Measurements from ENCODE around the gene TFEC.

Gene TFEC

DNA sequence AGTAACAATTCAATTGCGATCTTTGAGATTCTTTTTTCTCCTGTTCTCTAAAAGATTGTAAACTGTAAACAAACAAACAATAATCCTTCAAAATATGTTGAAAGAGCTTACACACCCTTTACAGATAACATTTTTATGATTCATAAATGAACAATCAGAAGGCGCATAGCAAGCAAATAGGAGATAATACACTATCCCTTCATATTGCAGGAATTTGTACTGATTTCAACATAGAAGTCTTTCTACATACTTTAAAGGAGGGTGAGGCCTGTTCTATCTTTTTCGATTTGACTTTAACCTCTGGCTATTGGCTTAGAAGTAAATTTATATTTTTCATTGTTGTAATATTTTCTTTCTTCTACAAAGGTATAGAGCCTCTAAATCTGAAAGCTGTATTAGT, 57.2 kb downstream of the TFEC start:
- H3K4me3 ChIP-seq (ENCODE audit: low read depth, low read length), result no peak overlapping the region
- TF ChIP-seq, protein P1, sequence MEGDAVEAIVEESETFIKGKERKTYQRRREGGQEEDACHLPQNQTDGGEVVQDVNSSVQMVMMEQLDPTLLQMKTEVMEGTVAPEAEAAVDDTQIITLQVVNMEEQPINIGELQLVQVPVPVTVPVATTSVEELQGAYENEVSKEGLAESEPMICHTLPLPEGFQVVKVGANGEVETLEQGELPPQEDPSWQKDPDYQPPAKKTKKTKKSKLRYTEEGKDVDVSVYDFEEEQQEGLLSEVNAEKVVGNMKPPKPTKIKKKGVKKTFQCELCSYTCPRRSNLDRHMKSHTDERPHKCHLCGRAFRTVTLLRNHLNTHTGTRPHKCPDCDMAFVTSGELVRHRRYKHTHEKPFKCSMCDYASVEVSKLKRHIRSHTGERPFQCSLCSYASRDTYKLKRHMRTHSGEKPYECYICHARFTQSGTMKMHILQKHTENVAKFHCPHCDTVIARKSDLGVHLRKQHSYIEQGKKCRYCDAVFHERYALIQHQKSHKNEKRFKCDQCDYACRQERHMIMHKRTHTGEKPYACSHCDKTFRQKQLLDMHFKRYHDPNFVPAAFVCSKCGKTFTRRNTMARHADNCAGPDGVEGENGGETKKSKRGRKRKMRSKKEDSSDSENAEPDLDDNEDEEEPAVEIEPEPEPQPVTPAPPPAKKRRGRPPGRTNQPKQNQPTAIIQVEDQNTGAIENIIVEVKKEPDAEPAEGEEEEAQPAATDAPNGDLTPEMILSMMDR (IDR thresholded peaks at IDR 0.05; ENCODE audit: low read depth, low read length), result no peak

DNA sequence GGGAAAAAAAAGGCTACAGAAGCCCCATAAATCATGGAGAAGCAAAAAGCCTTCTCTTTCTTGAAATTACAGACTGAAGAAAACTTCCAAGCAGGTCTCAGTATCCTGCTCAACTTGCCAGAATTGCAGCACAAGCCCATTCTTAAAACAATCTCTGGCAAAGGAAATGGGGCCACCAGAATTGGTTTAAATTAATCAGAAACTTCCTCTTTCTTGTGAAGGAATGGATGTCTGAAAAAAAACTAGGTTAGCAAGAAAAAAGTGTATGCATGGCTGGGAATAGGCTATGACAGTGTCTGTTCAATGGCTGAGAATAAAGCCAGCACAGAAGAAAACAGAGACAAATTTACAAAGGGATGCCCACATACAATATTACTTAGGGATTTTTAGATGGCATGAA, 59.1 kb downstream of the TFEC start:
- TF ChIP-seq, protein P1 (IDR thresholded peaks at IDR 0.05; ENCODE audit: low read depth, low read length), result no peak
- H3K4me3 ChIP-seq (ENCODE audit: low read depth, low read length), result no peak overlapping the region

DNA sequence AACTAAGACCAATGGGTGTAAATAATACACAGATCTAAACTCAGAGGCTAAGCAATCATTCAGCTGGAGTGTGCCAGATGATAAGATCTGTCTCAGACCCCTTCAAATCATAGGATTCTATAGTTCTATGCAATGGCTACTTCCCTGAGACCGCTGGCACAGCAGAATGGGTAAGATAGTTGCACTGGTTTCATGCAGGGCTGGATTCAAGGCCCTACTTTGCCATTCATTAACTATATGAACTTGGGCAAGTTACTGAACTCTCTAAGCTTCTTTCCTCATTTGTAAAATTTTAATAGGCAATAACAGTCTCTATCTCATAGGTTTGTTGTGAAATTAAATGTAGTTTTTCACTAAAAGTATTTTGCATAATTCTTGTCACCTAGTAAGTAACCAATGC, 62.0 kb downstream of the TFEC start:
- TF ChIP-seq, protein P1 (IDR thresholded peaks at IDR 0.05; ENCODE audit: low read depth, low read length), result no peak
- H3K4me3 ChIP-seq (ENCODE audit: low read depth, low read length), result no peak overlapping the region

DNA sequence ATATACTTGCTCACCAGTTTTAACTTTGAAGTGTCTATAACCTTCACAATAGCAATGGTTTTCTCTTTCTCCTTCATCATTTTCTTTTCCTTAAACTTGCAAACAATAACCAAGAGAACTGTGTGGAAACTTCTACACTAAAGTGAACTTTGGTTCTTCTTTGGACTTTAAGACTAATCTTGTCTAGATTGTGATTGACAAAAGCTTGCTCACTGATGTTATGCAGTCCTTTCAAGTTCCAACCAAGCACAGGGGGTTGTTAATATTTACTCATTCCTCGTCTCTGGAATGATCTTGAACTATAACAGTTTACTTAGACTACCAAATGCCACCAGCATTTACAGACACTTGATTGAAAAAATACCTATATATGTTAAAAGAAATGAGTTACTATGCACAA, 62.4 kb downstream of the TFEC start:
- no peak overlapping the region for H3K4me3 ChIP-seq (ENCODE audit: low read depth, low read length)

DNA sequence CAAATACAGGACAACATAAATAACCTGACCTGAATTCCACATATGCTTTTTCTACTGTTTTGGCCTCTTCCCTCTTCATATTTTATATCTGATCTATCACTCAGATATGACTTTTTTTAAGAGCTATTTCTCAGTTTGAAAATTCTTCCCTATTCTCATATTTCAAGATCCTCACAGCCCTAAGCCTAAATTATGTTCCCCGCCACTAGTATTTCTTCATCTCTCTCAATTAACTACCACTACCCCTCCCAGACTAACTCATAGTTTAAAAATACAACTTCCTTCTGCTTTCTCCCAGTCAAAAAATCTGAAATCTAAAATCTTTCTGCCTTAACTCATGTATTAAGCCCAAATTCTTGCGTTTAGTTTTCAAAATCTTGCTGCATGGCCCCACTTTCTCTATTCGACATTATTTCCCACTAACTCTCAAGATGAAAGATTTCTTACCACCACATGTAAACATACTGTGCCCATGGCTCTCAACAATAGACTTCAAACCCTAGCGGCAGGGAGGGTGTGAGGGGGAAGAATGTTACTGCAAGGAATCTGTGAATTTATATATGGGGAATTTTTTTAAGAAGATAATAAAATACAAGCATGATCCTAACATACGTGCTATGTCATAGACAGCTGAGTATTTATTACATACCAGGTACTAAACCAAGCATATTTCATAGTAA, 64.6 kb downstream of the TFEC start:
- H3K4me3 ChIP-seq (ENCODE audit: low read depth, low read length), result no peak overlapping the region
- TF ChIP-seq, protein P1 (IDR thresholded peaks at IDR 0.05; ENCODE audit: low read depth, low read length), result no peak

More for the DNA sequence above, 62.4 kb downstream of the TFEC start:
- TF ChIP-seq, protein P1 (IDR thresholded peaks at IDR 0.05; ENCODE audit: low read depth, low read length), result no peak

DNA sequence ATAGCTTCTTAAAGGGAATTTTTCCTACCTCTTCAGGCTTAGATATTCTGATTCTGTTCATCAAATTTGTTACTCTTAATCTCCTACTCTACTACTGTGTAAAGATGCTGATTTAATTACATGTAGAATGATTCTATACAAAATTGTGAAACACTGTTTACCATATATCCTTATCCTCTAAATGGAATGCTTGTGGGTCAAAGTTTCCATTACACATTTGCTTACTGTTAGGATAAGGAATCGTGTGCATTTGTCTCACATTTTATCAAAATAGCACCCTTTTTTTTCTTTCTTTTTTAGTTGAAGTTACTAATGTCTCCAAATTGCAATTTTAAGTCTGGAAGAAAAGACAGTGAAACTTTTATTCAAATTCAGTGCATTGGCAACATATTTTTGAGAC, 65.3 kb downstream of the TFEC start:
- TF ChIP-seq, protein P1 (IDR thresholded peaks at IDR 0.05; ENCODE audit: low read depth, low read length), result no peak
- H3K4me3 ChIP-seq (ENCODE audit: low read depth, low read length), result no peak overlapping the region

DNA sequence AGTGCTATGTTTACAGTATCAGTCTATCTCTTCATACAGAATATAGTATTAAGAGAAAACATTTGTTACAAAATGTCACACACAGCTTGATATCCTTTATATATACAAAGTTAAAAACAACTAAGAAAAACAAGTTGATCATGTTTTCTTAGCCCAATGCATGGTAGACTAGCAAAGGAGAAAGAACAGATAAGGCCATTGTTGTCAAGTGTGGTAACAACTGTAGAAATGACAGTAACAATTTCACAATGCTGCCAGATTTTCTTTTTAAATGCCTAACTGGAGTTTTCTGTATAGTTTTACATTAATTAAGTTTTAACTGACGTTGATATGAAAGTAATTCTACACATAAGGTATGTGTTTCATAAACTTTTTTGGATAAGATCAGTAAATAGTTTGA, 65.8 kb downstream of the TFEC start:
- TF ChIP-seq, protein P1 (IDR thresholded peaks at IDR 0.05; ENCODE audit: low read depth, low read length), result no peak
- no peak overlapping the region for H3K4me3 ChIP-seq (ENCODE audit: low read depth, low read length)

Data from WI38 (cell line).